H9 (cell line): Measurements from ENCODE around the gene RAB11B. TPM values are rescaled to one million over a fixed set of nuclear protein-coding genes. Genes with fewer than 3 reads are reported as not detected.
"Not testable (repeated sequence)": the region's sequence is repeated elsewhere in the genome, so short reads cannot be mapped to it uniquely, and the experiment has no call there.

Experiments
- DNase-seq: peaks from one replicate; pipeline ENCODE4 v3.0.0-alpha.2; 2017
- H2AFZ ChIP-seq: one replicate; pipeline ENCODE4 v1.6.1; 2013; ENCODE audit warnings: mild to moderate bottlenecking, low read length, control low read depth, moderate library complexity
- H2AK5ac ChIP-seq: 2 replicates; pipeline ENCODE4 v1.6.1; 2013; ENCODE audit warnings: low read length, control low read depth, mixed read lengths; ENCODE audit not compliant: insufficient read length
- H2BK120ac ChIP-seq: one replicate; pipeline ENCODE4 v1.6.1; 2013; ENCODE audit warnings: low read depth, mild to moderate bottlenecking, low read length, control low read depth, inconsistent platforms; ENCODE audit not compliant: poor library complexity, severe bottlenecking
- H2BK12ac ChIP-seq: 2 replicates; pipeline ENCODE4 v1.6.1; 2013; ENCODE audit warnings: low read length, control low read depth, mixed read lengths, low read depth; ENCODE audit not compliant: insufficient read length
- H2BK15ac ChIP-seq: 2 replicates; pipeline ENCODE4 v1.6.1; 2013; ENCODE audit warnings: low read depth, low read length, control low read depth
- H2BK20ac ChIP-seq: one replicate; pipeline ENCODE4 v1.6.1; 2013; ENCODE audit warnings: low read depth, mild to moderate bottlenecking, low read length, control low read depth, inconsistent platforms; ENCODE audit not compliant: poor library complexity, severe bottlenecking
- H2BK5ac ChIP-seq: 2 replicates; pipeline ENCODE4 v1.6.1; 2013; ENCODE audit warnings: low read length, control low read depth, mixed read lengths; ENCODE audit not compliant: insufficient read length
- H3K14ac ChIP-seq: 2 replicates; pipeline ENCODE4 v1.6.1; 2013; ENCODE audit warnings: low read length, control low read depth; ENCODE audit not compliant: insufficient read depth
- H3K18ac ChIP-seq: 2 replicates; pipeline ENCODE4 v1.6.1; 2013; ENCODE audit warnings: low read depth, mild to moderate bottlenecking, mixed read lengths, low read length, control low read depth; ENCODE audit not compliant: insufficient read length
- H3K23ac ChIP-seq: 2 replicates; pipeline ENCODE4 v1.6.1; 2013; ENCODE audit warnings: low read length, control low read depth, mixed read lengths, low read depth; ENCODE audit not compliant: insufficient read length
- H3K23me2 ChIP-seq: 2 replicates; pipeline ENCODE4 v1.6.1; 2013; ENCODE audit warnings: low read depth, mild to moderate bottlenecking, mixed read lengths, low read length, control low read depth; ENCODE audit not compliant: insufficient read length, poor library complexity, severe bottlenecking
- H3K27ac ChIP-seq: 2 replicates; pipeline ENCODE4 v1.5.1; 2013; ENCODE audit warnings: low read length, control low read depth, mixed read lengths, low read depth; ENCODE audit not compliant: insufficient read length
- H3K27me3 ChIP-seq: 2 replicates; pipeline ENCODE4 v1.6.1; 2013; ENCODE audit warnings: low read length, control low read depth, inconsistent platforms; ENCODE audit not compliant: insufficient read depth
- H3K4ac ChIP-seq: 2 replicates; pipeline ENCODE4 v1.6.1; 2013; ENCODE audit warnings: low read depth, mild to moderate bottlenecking, control low read depth, inconsistent platforms, low read length, moderate library complexity
- H3K4me1 ChIP-seq: 2 replicates; pipeline ENCODE4 v1.6.1; 2013; ENCODE audit warnings: low read length, control low read depth, inconsistent platforms; ENCODE audit not compliant: insufficient read depth
- H3K4me2 ChIP-seq: 2 replicates; pipeline ENCODE4 v1.6.1; 2013; ENCODE audit warnings: low read length, control low read depth, mixed read lengths; ENCODE audit not compliant: insufficient read length, insufficient read depth
- H3K56ac ChIP-seq: 2 replicates; pipeline ENCODE4 v1.6.1; 2013; ENCODE audit warnings: low read depth, mild to moderate bottlenecking, mixed read lengths, low read length, control low read depth; ENCODE audit not compliant: insufficient read length
- H3K79me1 ChIP-seq: 2 replicates; pipeline ENCODE4 v1.6.1; 2013; ENCODE audit warnings: low read depth, mild to moderate bottlenecking, moderate library complexity, low read length, control low read depth, inconsistent platforms; ENCODE audit not compliant: insufficient read depth, poor library complexity, severe bottlenecking
- H3K79me2 ChIP-seq: 2 replicates; pipeline ENCODE4 v1.6.1; 2013; ENCODE audit warnings: low read length, control low read depth, inconsistent platforms; ENCODE audit not compliant: insufficient read depth
- H3K9ac ChIP-seq: 2 replicates; pipeline ENCODE4 v1.6.1; 2013; ENCODE audit warnings: low read length, control low read depth, mixed read lengths; ENCODE audit not compliant: insufficient read length; ENCODE audit errors: extremely low read depth
- H3K9me3 ChIP-seq: one replicate; pipeline ENCODE4 v1.6.1; 2013; ENCODE audit warnings: low read depth, low read length, inconsistent platforms; ENCODE audit not compliant: control insufficient read depth
- H3T11ph ChIP-seq: one replicate; pipeline ENCODE4 v1.6.1; 2013; ENCODE audit warnings: mild to moderate bottlenecking, low read length, control low read depth, inconsistent platforms
- H4K20me1 ChIP-seq: one replicate; pipeline ENCODE4 v1.6.1; 2013; ENCODE audit not compliant: control insufficient read depth, insufficient read length, insufficient read depth
- H4K5ac ChIP-seq: 2 replicates; pipeline ENCODE4 v1.6.1; 2013; ENCODE audit warnings: low read depth, mild to moderate bottlenecking, mixed read lengths, low read length, control low read depth; ENCODE audit not compliant: insufficient read length
- H4K8ac ChIP-seq: replicated peaks from 2 replicates; pipeline ENCODE4 v1.6.1; 2013; ENCODE audit warnings: low read length, control low read depth, mixed read lengths, low read depth; ENCODE audit not compliant: insufficient read length
- H4K91ac ChIP-seq: 2 replicates; pipeline ENCODE4 v1.6.1; 2013; ENCODE audit warnings: low read depth, mild to moderate bottlenecking, moderate library complexity, mixed read lengths, low read length, control low read depth; ENCODE audit not compliant: insufficient read length
- H3K27ac Mint-ChIP-seq, 3 experiments: 2 replicates in 2 of 3; 3 replicates in 1 of 3; pipeline ENCODE4 v1.8.0; 2020 to 2021; ENCODE audit warnings: mixed read lengths in 3 of 3, mild to moderate bottlenecking in 1 of 3, moderate library complexity in 1 of 3
- H3K27me3 Mint-ChIP-seq: 2 replicates; pipeline ENCODE4 v1.8.0; 2021; ENCODE audit warnings: low read depth, mild to moderate bottlenecking, moderate library complexity, mixed read lengths
- H3K36me3 Mint-ChIP-seq, 3 experiments: 2 replicates in 2 of 3; 3 replicates in 1 of 3; pipeline ENCODE4 v1.8.0; 2020 to 2021; ENCODE audit warnings: low read depth in 3 of 3, mixed read lengths in 3 of 3; ENCODE audit not compliant: insufficient read depth in 1 of 3
- H3K4me1 Mint-ChIP-seq, 2 experiments: 2 replicates each; pipeline ENCODE4 v1.8.0; 2020; ENCODE audit warnings: mixed read lengths in 2 of 2
- H3K4me3 Mint-ChIP-seq, 2 experiments: 2 replicates in 1 of 2; 3 replicates in 1 of 2; pipeline ENCODE4 v1.8.0; 2020 to 2021; ENCODE audit warnings: mild to moderate bottlenecking in 2 of 2, mixed read lengths in 2 of 2, moderate library complexity in 1 of 2
- H3K9me3 Mint-ChIP-seq, 2 experiments: 2 replicates in 1 of 2; 3 replicates in 1 of 2; pipeline ENCODE4 v1.8.0; 2020; ENCODE audit warnings: mild to moderate bottlenecking in 2 of 2, mixed read lengths in 2 of 2, moderate library complexity in 1 of 2
- CTCF ChIP-seq: fragments of 200-600 bp; sonication (generic); conservative IDR thresholded peaks from 3 replicates; pipeline ENCODE4 v1.8.0; 2021; ENCODE audit warnings: antibody characterized with exemption, mild to moderate bottlenecking
- WGBS: extraction: QIAGEN DNeasy Blood & Tissue Kit; methylation state at CpG from one replicate; pipeline ENCODE4 v1.1.7; 2013; ENCODE audit warnings: missing lambda C conversion rate, low lambda C conversion rate, mixed read lengths; ENCODE audit not compliant: insufficient read length; ENCODE audit errors: extremely low coverage; 5-methylcytosine and 5-hydroxymethylcytosine counted together
- long read RNA-seq: library from polyadenylated mRNA; unstranded; transcript quantifications from one replicate; pipeline ENCODE4 v2.0.0, GENCODE V29; 2020
- total RNA-seq: library from RNA; stranded (reverse); gene quantifications from 2 replicates; pipeline ENCODE4 v1.2.1, GENCODE V29; 2021

RAB11B gene
- total RNA-seq, result 106 and 107 TPM in 2 replicates
- long read RNA-seq, transcript RAB11B-202 (4 exons, 894 nt), result minor isoform, 23 of 394 reads
- long read RNA-seq, transcript RAB11B-201 (5 exons, 1,751 nt), result major isoform, 357 of 394 reads
- long read RNA-seq, partial matches to known transcripts, result 5 of 394 reads
- long read RNA-seq, other reads (novel, unspliced or antisense), result 7 of 394 reads

- Histone ChIP-seq H3K27ac (no peak within 1 kb of the TSS), H2BK120ac (no peak within 1 kb of the TSS), H2AK5ac (no peak within 1 kb of the TSS), H2AFZ (no peak within 1 kb of the TSS), H3K18ac (peak within 1 kb of the TSS; percentile 94), H3K56ac (no peak within 1 kb of the TSS), H2BK15ac (no peak within 1 kb of the TSS), H3T11ph (peak within 1 kb of the TSS; percentile 20), H2BK20ac (no peak within 1 kb of the TSS), H3K23ac (no peak within 1 kb of the TSS), H3K4me2 (peak within 1 kb of the TSS; percentile 60), H3K4me1 (no peaks in the 10 kb centered on the region), H3K9me3 (no peaks in the 10 kb centered on the region), H3K27me3 (no peaks in the 10 kb centered on the region), H4K20me1 (no peaks in the 10 kb centered on the region), H4K8ac (no peak within 1 kb of the TSS), H3K14ac (peak within 1 kb of the TSS; percentile 99), H3K79me2 (peaks cover 14% of the 10 kb centered on the region; the same call in 1 of the 2 replicates), H3K23me2 (no peaks in the 10 kb centered on the region), H2BK12ac (no peak within 1 kb of the TSS), H2BK5ac (peak within 1 kb of the TSS; percentile 65), H3K79me1 (no peaks in the 10 kb centered on the region), H4K5ac (no peak within 1 kb of the TSS), H4K91ac (no peak within 1 kb of the TSS), H3K4ac (no peak within 1 kb of the TSS; the same call in 1 of the 2 replicates), H3K9ac (peak within 1 kb of the TSS; percentile 89)
- Mint-ChIP-seq H3K9me3 (peaks cover 9 to 11% of the 10 kb centered on the region in 2 experiments; a peak in 4 of 5 replicates), H3K27me3 (no peaks in the 10 kb centered on the region), H3K27ac (peak within 1 kb of the TSS; percentile 97 to 99 (median 99)), H3K36me3 (peaks cover 15 to 19% (median 17%) of the 10 kb centered on the region in 3 experiments; a peak in 6 of 7 replicates), H3K4me1 (peaks cover 6 to 12% of the 10 kb centered on the region in 2 experiments; a peak in 3 of 4 replicates), H3K4me3 (peak within 1 kb of the TSS; percentile 88 to 92)
- no CpG with 5 or more reads among the region's 70 CpGs for WGBS
- DNase-seq, result peak; percentile 100
- TF ChIP-seq CTCF, result no peak
Measured at GRCh38 chr19:8389891-8390616, at the start of gene RAB11B. Gene RAB11B, plus strand, starts transcription at chr19:8390360. Its CDS starts 57 bp downstream, at chr19:8390417.

GRCh38 chr19:8341504-8341903 is 48.7 kb upstream of the RAB11B start:
- H3K4me2 ChIP-seq, H3K4me1 ChIP-seq, H4K5ac ChIP-seq, H4K8ac ChIP-seq, H3K79me1 ChIP-seq, H3K4ac ChIP-seq, H3K23me2 ChIP-seq, H3K14ac ChIP-seq, H2BK15ac ChIP-seq, H3K9ac ChIP-seq, H2BK20ac ChIP-seq, H2AK5ac ChIP-seq, H2BK5ac ChIP-seq, H2AFZ ChIP-seq, H2BK12ac ChIP-seq, H4K91ac ChIP-seq, H3K27me3 ChIP-seq, H3K18ac ChIP-seq, H3K27ac Mint-ChIP-seq, H3K23ac ChIP-seq, H3K9me3 ChIP-seq, H3K27ac ChIP-seq, H3K36me3 Mint-ChIP-seq, H3K56ac ChIP-seq, H3T11ph ChIP-seq, H3K79me2 ChIP-seq, H3K9me3 Mint-ChIP-seq, H2BK120ac ChIP-seq, DNase-seq, H4K20me1 ChIP-seq: not testable (repeated sequence)
- Mint-ChIP-seq H3K4me3 (peak overlapping the region in 1 of 2 experiments; percentile 53; a peak in 2 of 5 replicates), H3K4me1 (peaks cover 11 to 14% of the 10 kb centered on the region in 2 experiments), H3K27me3 (peaks cover 33% of the 10 kb centered on the region)
- WGBS, result no CpG with 5 or more reads among the region's 4 CpGs
